ENCODE measurements around the gene RASGEF1B.

GRCh38 chr4:81498551-81499099 lies 26.9 kb upstream of the RASGEF1B start:
- TF ChIP-seq CTCF (IDR thresholded peaks at IDR 0.05) (no peak), POLR2AphosphoS5 (IDR thresholded peaks at IDR 0.05; ENCODE audit: insufficient read depth in 1 of 2, low read depth in 1 of 2) (no peak)

All from vagina (tissue), 2 donors.